ENCODE results near the gene SLC6A12. TPM values are rescaled to one million over a fixed set of nuclear protein-coding genes. Genes with fewer than 3 reads are reported as not detected.

Gene SLC6A12
- total RNA-seq, 4 donors from 2014 or later: 0.57 TPM; not detected in 3

DNA sequence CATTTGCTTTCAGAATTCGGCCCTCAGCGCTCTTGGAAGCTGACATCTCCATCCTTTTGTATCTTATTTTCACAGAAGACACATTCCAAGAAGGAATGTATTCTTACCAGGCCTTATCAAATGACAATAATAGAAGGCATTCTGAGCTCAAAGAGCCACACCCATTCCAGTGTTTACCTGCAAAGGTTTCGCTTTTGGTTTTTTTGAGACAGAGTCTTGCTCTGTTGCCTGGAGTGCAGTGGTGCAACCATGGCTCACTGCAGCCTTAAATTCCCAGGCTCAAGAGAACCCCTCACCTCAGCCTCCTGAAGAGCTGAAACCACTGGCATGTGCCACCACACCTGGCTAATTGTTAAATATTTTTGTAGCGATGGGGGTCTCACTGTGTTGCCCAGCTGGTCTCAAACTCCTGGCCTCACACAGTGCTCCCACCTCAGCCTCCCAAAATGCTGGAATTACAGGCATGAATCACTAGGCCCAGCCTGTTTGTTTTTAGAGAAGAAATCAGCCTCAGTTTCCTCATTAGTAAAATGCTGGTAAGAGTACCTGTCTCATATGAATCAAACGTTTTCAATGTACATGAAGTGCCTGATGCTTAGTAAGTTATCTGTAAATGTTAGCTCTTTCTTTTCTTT, 69.2 kb downstream of the SLC6A12 start:
- 50 to 51% methylated on average over 4 to 5 of the region's 5 CpGs for WGBS, 2 donors
- Histone ChIP-seq H3K4me3 (no peak overlapping the region), H3K9me3 (no peaks in the 10 kb centered on the region), H3K4me1 (peaks cover 15 to 38% (median 16%) of the 10 kb centered on the region in 3 donors), H3K27me3 (peaks cover 0 to 33% (median 0%) of the 10 kb centered on the region in 4 donors), H3K36me3 (no peaks in the 10 kb centered on the region), H3K27ac (peak overlapping the region; percentile 26 to 63 (median 43))
- no peak for TF ChIP-seq POLR2A (IDR thresholded peaks at IDR 0.05)
- TF ChIP-seq, protein P1, sequence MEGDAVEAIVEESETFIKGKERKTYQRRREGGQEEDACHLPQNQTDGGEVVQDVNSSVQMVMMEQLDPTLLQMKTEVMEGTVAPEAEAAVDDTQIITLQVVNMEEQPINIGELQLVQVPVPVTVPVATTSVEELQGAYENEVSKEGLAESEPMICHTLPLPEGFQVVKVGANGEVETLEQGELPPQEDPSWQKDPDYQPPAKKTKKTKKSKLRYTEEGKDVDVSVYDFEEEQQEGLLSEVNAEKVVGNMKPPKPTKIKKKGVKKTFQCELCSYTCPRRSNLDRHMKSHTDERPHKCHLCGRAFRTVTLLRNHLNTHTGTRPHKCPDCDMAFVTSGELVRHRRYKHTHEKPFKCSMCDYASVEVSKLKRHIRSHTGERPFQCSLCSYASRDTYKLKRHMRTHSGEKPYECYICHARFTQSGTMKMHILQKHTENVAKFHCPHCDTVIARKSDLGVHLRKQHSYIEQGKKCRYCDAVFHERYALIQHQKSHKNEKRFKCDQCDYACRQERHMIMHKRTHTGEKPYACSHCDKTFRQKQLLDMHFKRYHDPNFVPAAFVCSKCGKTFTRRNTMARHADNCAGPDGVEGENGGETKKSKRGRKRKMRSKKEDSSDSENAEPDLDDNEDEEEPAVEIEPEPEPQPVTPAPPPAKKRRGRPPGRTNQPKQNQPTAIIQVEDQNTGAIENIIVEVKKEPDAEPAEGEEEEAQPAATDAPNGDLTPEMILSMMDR (IDR thresholded peaks at IDR 0.05): no peak
- intact Hi-C loops (cut with DNase I): no loop called here
- no peak for DNase-seq

DNA sequence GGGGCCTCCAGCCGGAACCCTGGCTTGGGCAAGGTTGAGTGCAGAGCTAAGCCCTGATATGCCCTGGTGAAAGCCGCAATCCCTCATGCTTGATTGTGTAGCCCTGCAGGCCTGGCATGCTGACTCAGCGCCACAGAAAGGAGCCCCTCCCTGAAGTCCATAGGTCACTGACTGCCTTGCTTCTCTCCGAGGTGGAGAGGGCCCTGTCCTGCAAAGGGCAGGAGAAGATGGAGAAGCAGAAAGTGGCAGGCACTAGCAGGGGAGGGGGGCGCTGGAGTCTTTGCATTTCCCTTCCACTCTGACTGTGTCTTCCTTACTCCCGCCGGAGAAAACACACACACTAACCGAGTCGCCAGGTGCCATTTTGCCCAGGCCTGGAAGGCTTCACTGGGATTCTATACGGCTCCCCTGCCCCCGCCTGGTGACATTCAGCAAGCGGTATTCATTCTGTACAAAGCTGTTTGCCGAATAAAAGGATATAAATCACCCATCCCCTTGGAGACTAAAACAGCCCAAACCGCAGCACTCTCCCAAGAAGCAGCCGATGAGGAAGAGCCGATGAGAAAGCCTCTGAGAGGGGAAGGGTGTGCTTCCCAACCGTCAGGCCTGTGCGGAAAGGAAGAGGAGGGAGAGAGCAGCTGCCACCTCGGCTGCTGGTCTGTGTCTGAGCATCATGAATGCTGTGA, 69.8 kb downstream of the SLC6A12 start:
- H3K27ac ChIP-seq: peak overlapping the region; percentile 26 to 63 (median 43)
- H3K4me3 ChIP-seq: no peak overlapping the region
- H3K4me1 ChIP-seq: peaks cover 15 to 38% (median 16%) of the 10 kb centered on the region in 3 donors
- 41 to 42% methylated on average over 14 to 18 of the region's 19 CpGs for WGBS, 2 donors
- no peak for DNase-seq
- H3K36me3 ChIP-seq: no peaks in the 10 kb centered on the region
- peaks cover 0 to 39% (median under 1%) of the 10 kb centered on the region in 4 donors for H3K27me3 ChIP-seq
- TF ChIP-seq, protein P1 (IDR thresholded peaks at IDR 0.05): no peak
- no peak for TF ChIP-seq POLR2A (IDR thresholded peaks at IDR 0.05)
- intact Hi-C loops (cut with DNase I): no loop called here
- no peaks in the 10 kb centered on the region for H3K9me3 ChIP-seq

DNA sequence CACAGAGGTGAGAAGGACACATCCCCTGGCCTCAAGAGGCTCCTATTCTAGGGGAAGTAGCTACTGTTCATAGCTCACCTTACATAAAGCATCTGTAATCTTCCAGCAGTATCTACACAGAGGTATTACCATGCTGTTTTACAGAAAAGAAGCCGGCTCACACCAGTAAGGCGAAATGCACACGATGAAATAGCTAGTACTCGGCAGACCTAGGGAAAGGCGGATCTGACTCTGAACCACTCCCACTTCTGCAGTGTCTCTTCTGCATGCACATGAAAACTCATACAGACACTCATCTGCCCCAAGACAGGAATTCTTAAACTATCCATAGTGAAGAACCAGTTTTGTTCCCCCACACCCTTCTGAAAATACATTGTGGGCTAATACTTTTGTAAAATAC, 73.8 kb downstream of the SLC6A12 start:
- peaks cover 0 to 69% (median 3%) of the 10 kb centered on the region in 4 donors for H3K27me3 ChIP-seq
- TF ChIP-seq, protein P1 (IDR thresholded peaks at IDR 0.05): no peak
- no peak for TF ChIP-seq POLR2A (IDR thresholded peaks at IDR 0.05)
- H3K27ac ChIP-seq: no peak overlapping the region
- H3K4me1 ChIP-seq: peaks cover 9 to 35% (median 14%) of the 10 kb centered on the region in 3 donors
- intact Hi-C loops (cut with DNase I): no loop called here
- DNase-seq: no peak
- H3K36me3 ChIP-seq: no peaks in the 10 kb centered on the region
- no peaks in the 10 kb centered on the region for H3K9me3 ChIP-seq
- peak overlapping the region in 1 of 4 donors; percentile 34 for H3K4me3 ChIP-seq
- 55 to 86% methylated on average over 5 of the region's 5 CpGs for WGBS, 2 donors

Other genes starting within 250 kb of the SLC6A12 start
- under 1 TPM in 3 of 4 donors, not detected in 1; 0.04 to 0.95 (median 0.08) TPM for gene IQSEC3, start 147.4 kb downstream of the SLC6A12 start, total RNA-seq
- gene SLC6A13, start 48.7 kb upstream of the SLC6A12 start, total RNA-seq: not detected
- gene KDM5A, start 175.2 kb upstream of the SLC6A12 start, total RNA-seq: 10 to 100 TPM; 20.5 to 56.6 (median 46.8) TPM
- 1 to 10 TPM; 4.3 to 7.8 (median 5.3) TPM for gene CCDC77, start 187.5 kb upstream of the SLC6A12 start, total RNA-seq
- gene B4GALNT3, start 245.8 kb upstream of the SLC6A12 start, total RNA-seq: 10 to 100 TPM in 3 of 4 donors, 1 to 10 TPM in 1; 9.7 to 45.3 (median 18.4) TPM